Thoracic aorta (tissue), 2 donors: Measurements from ENCODE around the gene MEGF8. TPM values are rescaled to one million over a fixed set of nuclear protein-coding genes. Genes with fewer than 3 reads are reported as not detected.

Source experiments
- ATAC-seq: fragments of 150-250 bp; one replicate; pipeline ENCODE4 v1.8.0; 2017; ENCODE audit warnings: low read depth; ENCODE audit not compliant: insufficient number of reproducible peaks, low FRiP score
- DNase-seq: peaks from one replicate; pipeline ENCODE4 v3.0.0-alpha.2; 2020; ENCODE audit warnings: low spot score
- H3K27ac ChIP-seq, 2 donors: fragments of 200-600 bp; sonication (generic); 1 replicate in 1 of 2; 2 replicates in 1 of 2; pipeline ENCODE4 v1.5.1; 2016; ENCODE audit warnings: mild to moderate bottlenecking in 2 of 2, moderate library complexity in 2 of 2
- H3K27me3 ChIP-seq: fragments of 200-600 bp; sonication (generic); replicated peaks from 2 replicates; pipeline ENCODE4 v1.6.0; 2016; ENCODE audit warnings: mild to moderate bottlenecking; ENCODE audit not compliant: insufficient read depth
- H3K36me3 ChIP-seq: fragments of 200-600 bp; sonication (generic); one replicate; pipeline ENCODE4 v1.5.1; 2016
- H3K4me1 ChIP-seq, 2 donors: fragments of 200-600 bp; sonication (generic); 1 replicate in 1 of 2; 2 replicates in 1 of 2; pipeline versions ENCODE4 v1.5.1 to v1.6.0; 2016; ENCODE audit warnings: low read depth in 2 of 2, mild to moderate bottlenecking in 1 of 2; ENCODE audit not compliant: control insufficient read depth in 1 of 2
- H3K4me3 ChIP-seq: fragments of 200-600 bp; sonication (generic); 2 replicates; pipeline ENCODE4 v1.5.1; 2016; ENCODE audit warnings: mild to moderate bottlenecking
- H3K9me3 ChIP-seq: fragments of 200-600 bp; sonication (generic); 2 replicates; pipeline ENCODE4 v1.5.1; 2016
- CTCF ChIP-seq: fragments of 200-600 bp; sonication (generic); IDR thresholded peaks from one replicate; pipeline ENCODE4 v1.5.1; 2019; ENCODE audit warnings: antibody characterized with exemption
- total RNA-seq, 2 donors: library from RNA; depleted of rRNA; stranded (reverse); fragments of >200 nt; gene quantifications; one replicate each; pipeline versions ENCODE4 v1.1.0 to v1.2.3, GENCODE V29; 2016

Gene MEGF8
- total RNA-seq, 2 donors from 2014 or later: 19.5 to 24.4 TPM

- Histone ChIP-seq H3K27ac (no peak overlapping the region), H3K9me3 (no peaks in the 10 kb centered on the region), H3K4me1 (peaks cover 2 to 9% of the 10 kb centered on the region in 2 donors), H3K27me3 (no peaks in the 10 kb centered on the region), H3K4me3 (no peak overlapping the region), H3K36me3 (no peaks in the 10 kb centered on the region)
- DNase-seq (no peak), ATAC-seq (no peak)
- TF ChIP-seq CTCF: peak; percentile 26
Observed at GRCh38 chr19:42313840-42314755, 11.3 kb upstream of the MEGF8 start.

- Histone ChIP-seq H3K4me1 (peaks cover 2 to 9% of the 10 kb centered on the region in 2 donors), H3K4me3 (no peak overlapping the region), H3K27me3 (no peaks in the 10 kb centered on the region), H3K36me3 (no peaks in the 10 kb centered on the region), H3K27ac (no peak overlapping the region), H3K9me3 (no peaks in the 10 kb centered on the region)
- no peak for TF ChIP-seq CTCF
- ATAC-seq (no peak), DNase-seq (no peak)
Observed at GRCh38 chr19:42315024-42315423, 10.4 kb upstream of the MEGF8 start.

- ATAC-seq (no peak), DNase-seq (no peak)
- no peak overlapping the region for H3K27ac ChIP-seq
- H3K9me3 ChIP-seq: no peaks in the 10 kb centered on the region
- no peak overlapping the region for H3K4me3 ChIP-seq
- TF ChIP-seq CTCF: no peak
- H3K36me3 ChIP-seq: no peaks in the 10 kb centered on the region
- peaks cover 2 to 9% of the 10 kb centered on the region in 2 donors for H3K4me1 ChIP-seq
- H3K27me3 ChIP-seq: no peaks in the 10 kb centered on the region
Observed at GRCh38 chr19:42316223-42317211, 8.9 kb upstream of the MEGF8 start.

GRCh38 chr19:42317535-42317934 lies 7.9 kb upstream of the MEGF8 start:
- ATAC-seq (no peak), DNase-seq (no peak)
- Histone ChIP-seq H3K36me3 (no peaks in the 10 kb centered on the region), H3K27me3 (no peaks in the 10 kb centered on the region), H3K4me1 (peaks cover 2 to 9% of the 10 kb centered on the region in 2 donors), H3K4me3 (no peak overlapping the region), H3K9me3 (no peaks in the 10 kb centered on the region), H3K27ac (no peak overlapping the region)
- no peak for TF ChIP-seq CTCF

- H3K4me3 ChIP-seq: no peak overlapping the region
- no peaks in the 10 kb centered on the region for H3K36me3 ChIP-seq
- peaks cover 11 to 28% of the 10 kb centered on the region in 2 donors for H3K4me1 ChIP-seq
- ATAC-seq (no peak), DNase-seq (no peak)
- H3K27ac ChIP-seq: no peak overlapping the region
- H3K27me3 ChIP-seq: peaks cover 4% of the 10 kb centered on the region
- TF ChIP-seq CTCF: no peak
- no peaks in the 10 kb centered on the region for H3K9me3 ChIP-seq
Observed at GRCh38 chr19:42322305-42322704, 3.1 kb upstream of the MEGF8 start.
